Muscle layer of duodenum (tissue), 2 donors: ENCODE results near the gene PTOV1.
A peak's percentile ranks its signal among the peaks of the same experiment; 100 is the strongest.

Experiments
- H3K27ac ChIP-seq: one replicate; pipeline ENCODE4 v1.7.0; 2013; ENCODE audit warnings: mild to moderate bottlenecking, low read length
- H3K27me3 ChIP-seq: one replicate; pipeline ENCODE4 v1.7.0; 2013; ENCODE audit warnings: low read depth, mild to moderate bottlenecking, control low read depth, low read length
- H3K36me3 ChIP-seq, 2 donors: one replicate each; pipeline ENCODE4 v1.7.0; 2013; ENCODE audit warnings: low read length in 2 of 2, control low read depth in 1 of 2, mild to moderate bottlenecking in 1 of 2; ENCODE audit not compliant: insufficient read depth in 2 of 2, control insufficient read depth in 1 of 2
- H3K4me1 ChIP-seq, 2 donors: one replicate each; pipeline ENCODE4 v1.7.0; 2013; ENCODE audit warnings: low read length in 2 of 2, mild to moderate bottlenecking in 2 of 2, control low read depth in 1 of 2, moderate library complexity in 1 of 2; ENCODE audit not compliant: insufficient read depth in 2 of 2, control insufficient read depth in 1 of 2
- H3K4me3 ChIP-seq, 2 donors: one replicate each; pipeline ENCODE4 v1.7.0; 2013; ENCODE audit warnings: low read length in 2 of 2, low read depth in 1 of 2, mild to moderate bottlenecking in 1 of 2
- H3K9me3 ChIP-seq, 2 donors: one replicate each; pipeline ENCODE4 v1.7.0; 2013; ENCODE audit warnings: low read length in 2 of 2, control low read depth in 1 of 2, mild to moderate bottlenecking in 1 of 2; ENCODE audit not compliant: control insufficient read depth in 1 of 2
- donor health status: healthy.

Gene PTOV1

GRCh38 chr19:49895566-49896297, 44.8 kb downstream of the PTOV1 start:
- no peaks in the 10 kb centered on the region for H3K27me3 ChIP-seq
- H3K4me1 ChIP-seq = no peaks in the 10 kb centered on the region
- H3K9me3 ChIP-seq = no peaks in the 10 kb centered on the region
- no peaks in the 10 kb centered on the region for H3K36me3 ChIP-seq
- no peak overlapping the region for H3K27ac ChIP-seq
- no peak overlapping the region for H3K4me3 ChIP-seq

DNA sequence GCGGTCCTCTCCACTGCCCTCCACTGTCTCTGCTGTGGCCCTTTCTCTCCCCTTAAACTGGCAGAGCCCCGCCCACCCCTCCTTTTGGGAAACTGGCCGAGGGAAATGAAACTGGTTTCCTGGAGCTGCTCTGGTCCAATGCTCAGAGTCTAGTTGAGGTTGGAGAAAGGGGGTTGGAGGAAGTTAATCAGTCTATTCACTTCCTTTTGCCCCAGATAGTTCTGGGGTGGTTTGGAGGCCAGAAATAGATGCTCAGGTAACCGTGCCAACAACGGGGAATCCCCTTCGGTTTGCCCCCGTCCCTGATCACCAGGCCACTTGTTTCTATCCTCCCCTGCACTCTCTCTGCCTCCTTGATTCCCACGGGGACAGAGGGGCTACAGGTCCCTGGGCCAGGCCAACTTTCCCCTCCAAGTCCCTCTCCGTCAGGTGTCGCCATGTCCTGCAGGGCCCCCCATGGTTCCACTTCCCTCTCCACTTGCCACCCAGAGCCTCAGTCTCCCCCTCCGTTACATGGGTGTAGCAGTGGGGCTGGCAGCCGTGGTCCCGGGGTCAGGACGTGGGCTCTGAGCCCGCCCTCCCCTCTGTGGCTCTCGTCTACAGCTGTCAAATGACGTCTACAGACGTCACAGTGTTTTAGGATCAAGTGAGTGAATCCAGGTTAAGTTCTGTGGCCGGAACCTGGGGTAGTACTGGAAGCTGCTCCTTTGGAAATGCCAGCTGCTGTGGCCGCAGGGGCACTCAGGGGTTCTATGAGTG, 46.1 kb downstream of the PTOV1 start, which contains the start of gene IL4I1:
IL4I1 (minus strand) TSS at position 25 of the 759 bp plus-strand sequence. CDS start 727 bp downstream, outside the sequence.
- peak within 1 kb of the TSS; percentile 60 for H3K27ac ChIP-seq
- peak within 1 kb of the TSS in 1 of 2 donors; percentile 7 for H3K4me3 ChIP-seq
- H3K9me3 ChIP-seq = no peaks in the 10 kb centered on the region
- H3K36me3 ChIP-seq = no peaks in the 10 kb centered on the region
- no peaks in the 10 kb centered on the region for H3K27me3 ChIP-seq
- H3K4me1 ChIP-seq = no peaks in the 10 kb centered on the region

GRCh38 chr19:49904136-49904535, 53.2 kb downstream of the PTOV1 start:
- Histone ChIP-seq H3K27me3 (no peaks in the 10 kb centered on the region), H3K27ac (no peak overlapping the region), H3K9me3 (no peaks in the 10 kb centered on the region), H3K4me1 (no peaks in the 10 kb centered on the region), H3K36me3 (peaks cover 4 to 26% of the 10 kb centered on the region in 2 donors), H3K4me3 (no peak overlapping the region)

DNA sequence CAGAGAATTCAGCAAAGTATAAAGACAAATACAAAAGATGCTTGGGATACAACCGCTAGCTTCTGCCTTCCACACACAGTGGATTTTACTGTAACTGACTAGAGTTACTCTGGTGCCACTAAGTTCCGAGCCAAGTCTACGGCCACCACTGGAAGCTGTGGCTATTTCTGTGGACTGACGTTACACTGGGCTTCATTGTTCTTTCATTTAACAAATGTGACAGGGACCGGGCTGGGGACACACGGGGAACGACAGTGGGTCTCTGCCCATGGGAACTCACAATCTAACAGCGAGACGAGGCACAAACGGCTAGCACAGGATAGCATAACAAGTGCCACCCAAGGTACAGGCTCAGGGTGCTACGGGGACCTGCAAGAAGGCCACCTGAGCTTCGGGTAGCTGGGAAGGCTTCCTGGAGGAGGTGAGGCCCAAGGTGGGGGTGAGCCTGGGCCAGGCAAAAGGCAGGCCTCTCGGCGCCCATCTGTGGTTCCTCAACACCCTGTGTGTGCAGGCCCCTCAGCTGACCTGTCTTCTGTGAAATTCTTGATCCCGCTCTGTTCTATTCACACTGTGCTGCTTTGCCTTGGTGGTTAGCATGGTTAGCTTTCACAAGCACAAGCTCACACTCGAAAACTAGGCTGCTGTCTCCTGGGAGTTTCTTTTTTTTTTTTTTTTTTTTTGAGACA, 56.1 kb downstream of the PTOV1 start:
- peaks cover 7 to 38% of the 10 kb centered on the region in 2 donors for H3K36me3 ChIP-seq
- no peaks in the 10 kb centered on the region for H3K9me3 ChIP-seq
- H3K27ac ChIP-seq = no peak overlapping the region
- no peaks in the 10 kb centered on the region for H3K27me3 ChIP-seq
- H3K4me1 ChIP-seq = peaks cover 3 to 9% of the 10 kb centered on the region in 2 donors
- H3K4me3 ChIP-seq = no peak overlapping the region

GRCh38 chr19:49907745-49908446, 56.9 kb downstream of the PTOV1 start:
- H3K4me1 ChIP-seq = peaks cover 3 to 11% of the 10 kb centered on the region in 2 donors
- H3K27ac ChIP-seq = no peak overlapping the region
- H3K36me3 ChIP-seq = peaks cover 7 to 38% of the 10 kb centered on the region in 2 donors
- H3K27me3 ChIP-seq = no peaks in the 10 kb centered on the region
- H3K4me3 ChIP-seq = no peak overlapping the region
- no peaks in the 10 kb centered on the region for H3K9me3 ChIP-seq

- Histone ChIP-seq H3K9me3 (no peaks in the 10 kb centered on the region), H3K27ac (no peak overlapping the region), H3K4me1 (peaks cover 3 to 13% of the 10 kb centered on the region in 2 donors), H3K4me3 (no peak overlapping the region), H3K36me3 (peaks cover 7 to 43% of the 10 kb centered on the region in 2 donors), H3K27me3 (no peaks in the 10 kb centered on the region)
These were observed 57.8 kb downstream of the PTOV1 start for GRCh38 chr19:49908480-49909420.

- Histone ChIP-seq H3K27ac (no peak overlapping the region), H3K4me1 (peaks cover 3 to 13% of the 10 kb centered on the region in 2 donors)
These were observed 59.2 kb downstream of the PTOV1 start for GRCh38 chr19:49910179-49910578.

More at GRCh38 chr19:49910179-49910578, 59.2 kb downstream of the PTOV1 start:
- Histone ChIP-seq H3K27me3 (no peaks in the 10 kb centered on the region), H3K4me3 (no peak overlapping the region), H3K9me3 (no peaks in the 10 kb centered on the region), H3K36me3 (peaks cover 7 to 51% of the 10 kb centered on the region in 2 donors)
